ENCODE measurements around the gene NRF1.
"Not testable (repeated sequence)": the region's sequence is repeated elsewhere in the genome, so short reads cannot be mapped to it uniquely, and the experiment has no call there.

The NRF1 gene

GRCh38 chr7:129588268-129588667 lies 23.3 kb upstream of the NRF1 start:
- DNase-seq (ENCODE audit: low read depth, low spot score): no peak
- TF ChIP-seq, protein P1, sequence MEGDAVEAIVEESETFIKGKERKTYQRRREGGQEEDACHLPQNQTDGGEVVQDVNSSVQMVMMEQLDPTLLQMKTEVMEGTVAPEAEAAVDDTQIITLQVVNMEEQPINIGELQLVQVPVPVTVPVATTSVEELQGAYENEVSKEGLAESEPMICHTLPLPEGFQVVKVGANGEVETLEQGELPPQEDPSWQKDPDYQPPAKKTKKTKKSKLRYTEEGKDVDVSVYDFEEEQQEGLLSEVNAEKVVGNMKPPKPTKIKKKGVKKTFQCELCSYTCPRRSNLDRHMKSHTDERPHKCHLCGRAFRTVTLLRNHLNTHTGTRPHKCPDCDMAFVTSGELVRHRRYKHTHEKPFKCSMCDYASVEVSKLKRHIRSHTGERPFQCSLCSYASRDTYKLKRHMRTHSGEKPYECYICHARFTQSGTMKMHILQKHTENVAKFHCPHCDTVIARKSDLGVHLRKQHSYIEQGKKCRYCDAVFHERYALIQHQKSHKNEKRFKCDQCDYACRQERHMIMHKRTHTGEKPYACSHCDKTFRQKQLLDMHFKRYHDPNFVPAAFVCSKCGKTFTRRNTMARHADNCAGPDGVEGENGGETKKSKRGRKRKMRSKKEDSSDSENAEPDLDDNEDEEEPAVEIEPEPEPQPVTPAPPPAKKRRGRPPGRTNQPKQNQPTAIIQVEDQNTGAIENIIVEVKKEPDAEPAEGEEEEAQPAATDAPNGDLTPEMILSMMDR (IDR thresholded peaks at IDR 0.05; ENCODE audit: insufficient read depth, low read length, missing control alignments): no peak
- ChIA-PET CTCF (interaction anchor here (1.0 kb wide), 2 partner anchors 13 to 19 kb away, joined by 3 read pairs; no protein-coding TSS in a partner anchor), POLR2A (no interaction called here)
- no peak overlapping the region for H3K4me3 ChIP-seq (ENCODE audit: low read depth, low read length)

DNA sequence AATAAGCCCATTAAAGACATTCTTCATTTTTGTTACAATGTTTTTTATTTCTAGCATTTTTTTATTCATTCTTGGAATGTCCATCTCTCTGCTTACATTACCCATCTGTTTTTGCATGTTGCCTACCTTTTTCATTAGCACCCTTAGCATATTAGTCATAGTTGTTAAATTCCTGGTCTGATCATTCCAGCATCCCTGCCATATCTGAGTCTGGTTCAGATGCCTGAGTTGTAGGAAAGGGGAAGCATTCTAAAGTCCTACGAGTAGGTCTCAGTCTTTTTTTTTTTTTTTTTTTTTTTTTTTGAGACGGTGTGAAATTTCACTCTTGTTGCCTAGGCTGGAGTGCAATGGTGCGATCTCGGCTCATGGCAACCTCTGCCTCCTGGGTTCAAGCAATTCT lies 19.7 kb upstream of the NRF1 start:
- CTCF ChIA-PET: interaction anchor here (1.2 kb wide), 1 partner anchor 14 kb away, joined by 3 read pairs; no protein-coding TSS in a partner anchor

DNA sequence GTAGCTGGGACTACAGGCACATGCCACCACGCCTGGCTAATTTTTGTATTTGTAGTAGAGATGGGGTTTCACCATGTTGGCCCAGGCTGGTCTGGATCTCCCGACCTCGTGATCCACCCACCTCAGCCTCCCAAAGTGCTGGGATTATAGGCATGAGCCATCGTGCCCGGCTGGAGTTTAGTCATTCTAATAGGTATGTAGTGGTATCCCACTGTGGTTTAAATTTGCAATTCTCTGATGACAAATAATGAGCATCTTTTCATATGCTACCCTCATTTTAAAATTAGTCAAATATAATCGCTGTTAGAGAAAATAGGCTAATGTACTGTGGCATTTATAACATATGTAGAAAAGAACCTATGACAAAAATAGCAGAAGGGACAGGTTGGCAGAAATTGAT lies 15.1 kb upstream of the NRF1 start:
- DNase-seq (ENCODE audit: low read depth, low spot score); POLR2A ChIA-PET; H3K4me3 ChIP-seq (ENCODE audit: low read depth, low read length): not testable (repeated sequence)
- CTCF ChIA-PET: interaction anchor here (2.0 to 2.3 kb wide), 2 partner anchors 9 to 15 kb away, joined by 8 read pairs; partner anchors contain the start of gene NRF1

More for the DNA sequence above, 19.7 kb upstream of the NRF1 start:
- no peak for DNase-seq (ENCODE audit: low read depth, low spot score)
- TF ChIP-seq, protein P1 (IDR thresholded peaks at IDR 0.05; ENCODE audit: insufficient read depth, low read length, missing control alignments): no peak
- no peak overlapping the region for H3K4me3 ChIP-seq (ENCODE audit: low read depth, low read length)
- POLR2A ChIA-PET: no interaction called here

- TF ChIP-seq, protein P1 (IDR thresholded peaks at IDR 0.05; ENCODE audit: insufficient read depth, low read length, missing control alignments): no peak
- ChIA-PET POLR2A (no interaction called here), CTCF (interaction anchor here (1.5 to 2.2 kb wide), 2 partner anchors 10 to 15 kb away, joined by 6 to 9 read pairs; no protein-coding TSS in a partner anchor)
- no peak for DNase-seq (ENCODE audit: low read depth, low spot score)
- no peak overlapping the region for H3K4me3 ChIP-seq (ENCODE audit: low read depth, low read length)
Measured at GRCh38 chr7:129597672-129598071, 13.8 kb upstream of the NRF1 start.

DNA sequence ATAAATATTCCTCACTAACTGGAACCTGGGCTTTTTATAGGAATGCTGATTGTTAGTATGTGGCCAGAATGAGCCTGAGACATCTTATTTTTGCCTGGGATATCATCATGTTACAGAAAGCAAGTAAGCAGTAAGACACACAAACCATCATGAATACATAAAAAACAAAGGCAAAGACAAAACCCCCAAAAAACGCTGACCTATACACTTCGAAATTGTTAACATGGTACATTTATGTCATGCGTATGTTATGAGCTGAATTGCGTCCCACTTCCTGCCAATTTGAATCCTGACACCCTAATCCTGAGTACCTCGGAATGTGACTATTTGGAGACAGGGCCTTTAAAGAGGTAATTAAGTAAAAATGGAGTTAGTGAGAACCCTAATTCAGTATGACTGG lies 12.3 kb upstream of the NRF1 start:
- POLR2A ChIA-PET: no interaction called here
- H3K4me3 ChIP-seq (ENCODE audit: low read depth, low read length): no peak overlapping the region
- TF ChIP-seq, protein P1 (IDR thresholded peaks at IDR 0.05; ENCODE audit: insufficient read depth, low read length, missing control alignments): no peak
- CTCF ChIA-PET: interaction anchor here (1.3 to 2.2 kb wide), 3 partner anchors 8 to 36 kb away, joined by 3 to 9 read pairs (median 4); partner anchors contain the start of gene NRF1
- DNase-seq (ENCODE audit: low read depth, low spot score): no peak

- CTCF ChIA-PET: interaction anchor here (1.0 kb wide), 1 partner anchor 9 kb away, joined by 4 read pairs; no protein-coding TSS in a partner anchor
- POLR2A ChIA-PET; DNase-seq (ENCODE audit: low read depth, low spot score); H3K4me3 ChIP-seq (ENCODE audit: low read depth, low read length): not testable (repeated sequence)
Measured at GRCh38 chr7:129603594-129603993, 7.9 kb upstream of the NRF1 start.

GRCh38 chr7:129604021-129604420 lies 7.5 kb upstream of the NRF1 start:
- ChIA-PET POLR2A (interaction anchor here (0.5 to 0.6 kb wide), 2 partner anchors 30 to 229 kb away, joined by 3 read pairs; no protein-coding TSS in a partner anchor), CTCF (interaction anchor here (1.0 to 2.1 kb wide), 4 partner anchors 8 to 385 kb away, joined by 3 to 8 read pairs (median 4); no protein-coding TSS in a partner anchor)
- H3K4me3 ChIP-seq (ENCODE audit: low read depth, low read length); DNase-seq (ENCODE audit: low read depth, low spot score): not testable (repeated sequence)

Measured in AG04449 (cell line).